ENCODE measurements around the gene TFPI.
"Not testable (repeated sequence)": the region's sequence is repeated elsewhere in the genome, so short reads cannot be mapped to it uniquely, and the experiment has no call there.

Gene TFPI

DNA sequence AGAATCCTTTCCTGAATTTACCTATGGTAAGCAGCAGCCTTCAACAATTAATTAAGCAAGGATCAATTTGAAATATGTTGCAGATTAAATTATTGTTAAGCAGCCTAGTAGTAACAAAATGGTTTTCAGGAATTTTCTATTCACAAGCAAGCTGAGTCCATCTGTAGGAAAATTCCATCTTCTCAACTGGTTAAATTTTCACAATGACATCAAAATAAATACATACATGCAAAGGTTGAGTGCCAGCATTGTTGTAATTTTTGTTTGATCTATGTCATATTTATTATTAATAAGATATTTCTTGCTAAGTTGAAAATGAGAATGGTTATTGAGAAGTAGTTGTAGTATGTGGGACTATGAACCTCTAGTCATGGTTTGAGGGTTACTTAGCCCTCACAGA, 15.3 kb upstream of the TFPI start:
- no peak overlapping the region for H3K4me3 Mint-ChIP-seq
- no peaks in the 10 kb centered on the region for H3K9me3 Mint-ChIP-seq
- no peak overlapping the region for H3K27ac Mint-ChIP-seq
- no peaks in the 10 kb centered on the region for H3K36me3 Mint-ChIP-seq (ENCODE audit: low read depth)
- peaks cover 14% of the 10 kb centered on the region for H3K27me3 Mint-ChIP-seq (ENCODE audit: low read depth)
- no peaks in the 10 kb centered on the region for H3K4me1 Mint-ChIP-seq (ENCODE audit: low read depth)

GRCh38 chr2:187569042-187569441, 14.8 kb upstream of the TFPI start:
- no peak overlapping the region for H3K4me3 Mint-ChIP-seq
- H3K27ac Mint-ChIP-seq: no peak overlapping the region
- H3K9me3 Mint-ChIP-seq: no peaks in the 10 kb centered on the region
- no peaks in the 10 kb centered on the region for H3K4me1 Mint-ChIP-seq (ENCODE audit: low read depth)
- H3K27me3 Mint-ChIP-seq (ENCODE audit: low read depth): peaks cover 14% of the 10 kb centered on the region
- H3K36me3 Mint-ChIP-seq (ENCODE audit: low read depth): no peaks in the 10 kb centered on the region

GRCh38 chr2:187567126-187567525, 12.9 kb upstream of the TFPI start:
- Mint-ChIP-seq H3K9me3 (no peaks in the 10 kb centered on the region), H3K36me3 (ENCODE audit: low read depth) (no peaks in the 10 kb centered on the region), H3K4me3 (no peak overlapping the region), H3K27me3 (ENCODE audit: low read depth) (peaks cover 14% of the 10 kb centered on the region), H3K27ac (no peak overlapping the region), H3K4me1 (ENCODE audit: low read depth) (no peaks in the 10 kb centered on the region)

- H3K4me3 Mint-ChIP-seq: no peak overlapping the region
- H3K36me3 Mint-ChIP-seq (ENCODE audit: low read depth): no peaks in the 10 kb centered on the region
These were observed 12.5 kb upstream of the TFPI start for GRCh38 chr2:187566712-187567111.

DNA sequence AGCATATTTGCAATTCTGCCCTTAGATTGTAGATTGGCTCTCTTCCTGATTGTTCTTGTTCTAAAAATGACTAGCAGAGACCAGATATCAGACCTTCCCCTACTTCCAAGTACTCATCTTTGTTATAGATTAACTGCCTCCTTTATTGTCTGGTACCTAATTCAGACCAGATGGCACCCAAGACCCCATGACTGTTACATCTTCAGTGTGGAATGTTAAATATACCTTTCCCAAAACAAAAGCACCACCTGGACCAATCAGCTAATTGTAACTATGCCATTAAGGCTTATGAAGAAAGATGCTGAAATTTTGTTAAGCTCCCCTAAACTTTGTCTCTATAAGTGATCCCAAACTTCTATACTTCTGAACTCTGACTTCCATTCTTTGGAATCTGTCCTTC, 12.0 kb upstream of the TFPI start:
- Mint-ChIP-seq H3K27me3 (ENCODE audit: low read depth) (peaks cover 14% of the 10 kb centered on the region), H3K27ac (no peak overlapping the region), H3K4me3 (no peak overlapping the region), H3K4me1 (ENCODE audit: low read depth) (no peaks in the 10 kb centered on the region), H3K36me3 (ENCODE audit: low read depth) (no peaks in the 10 kb centered on the region), H3K9me3 (no peaks in the 10 kb centered on the region)

More at GRCh38 chr2:187566712-187567111, 12.5 kb upstream of the TFPI start:
- Mint-ChIP-seq H3K9me3 (no peaks in the 10 kb centered on the region), H3K27ac (no peak overlapping the region), H3K27me3 (ENCODE audit: low read depth) (peaks cover 14% of the 10 kb centered on the region), H3K4me1 (ENCODE audit: low read depth) (no peaks in the 10 kb centered on the region)

DNA sequence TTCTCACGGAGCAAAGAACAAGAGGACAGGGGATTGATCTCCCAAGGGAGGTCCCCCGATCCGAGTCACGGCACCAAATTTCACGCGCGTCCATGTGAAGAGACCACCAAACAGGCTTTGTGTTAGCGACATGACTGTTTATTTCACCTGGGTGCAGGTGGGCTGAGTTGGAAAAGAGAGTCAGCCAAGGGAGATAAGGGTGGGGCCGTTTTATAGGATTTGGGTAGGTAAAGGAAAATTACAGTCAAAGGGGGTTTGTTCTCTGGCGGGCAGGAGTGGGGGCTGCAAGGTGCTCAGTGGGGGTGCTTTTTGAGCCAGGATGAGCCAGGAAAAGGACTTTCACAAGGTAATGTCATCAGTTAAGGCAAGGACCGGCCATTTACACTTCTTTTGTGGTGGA, 11.4 kb upstream of the TFPI start:
- H3K9me3 Mint-ChIP-seq; H3K36me3 Mint-ChIP-seq (ENCODE audit: low read depth); H3K27ac Mint-ChIP-seq; H3K4me1 Mint-ChIP-seq (ENCODE audit: low read depth); H3K4me3 Mint-ChIP-seq: not testable (repeated sequence)
- peaks cover 14% of the 10 kb centered on the region for H3K27me3 Mint-ChIP-seq (ENCODE audit: low read depth)

GRCh38 chr2:187556493-187556892, 2.3 kb upstream of the TFPI start:
- not testable (repeated sequence) for H3K27me3 Mint-ChIP-seq (ENCODE audit: low read depth); H3K4me1 Mint-ChIP-seq (ENCODE audit: low read depth); H3K4me3 Mint-ChIP-seq; H3K27ac Mint-ChIP-seq; H3K36me3 Mint-ChIP-seq (ENCODE audit: low read depth); H3K9me3 Mint-ChIP-seq

DNA sequence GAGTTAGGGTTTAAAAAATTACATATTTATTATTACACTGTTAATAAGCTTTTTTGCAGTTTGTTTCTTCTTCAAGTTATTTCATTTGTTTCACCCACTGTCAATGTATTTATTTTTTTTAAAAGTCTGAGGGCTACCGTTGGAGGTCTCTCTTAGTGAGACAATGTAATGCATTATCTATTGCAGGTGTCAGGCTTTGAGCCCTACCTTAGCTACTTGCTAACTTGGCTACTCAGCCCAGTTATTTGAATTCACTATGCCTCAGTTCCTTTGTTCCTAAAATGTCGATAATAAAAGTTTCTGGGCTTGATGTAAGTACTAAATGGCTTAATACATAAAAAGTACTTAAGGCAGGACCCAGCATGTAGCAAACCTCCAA, 458 bp upstream of the TFPI start:
- no peak overlapping the region for H3K27ac Mint-ChIP-seq
- H3K4me3 Mint-ChIP-seq: no peak overlapping the region
- peaks cover 4% of the 10 kb centered on the region for H3K9me3 Mint-ChIP-seq
- no peaks in the 10 kb centered on the region for H3K36me3 Mint-ChIP-seq (ENCODE audit: low read depth)
- no peaks in the 10 kb centered on the region for H3K27me3 Mint-ChIP-seq (ENCODE audit: low read depth)
- peaks cover 8% of the 10 kb centered on the region for H3K4me1 Mint-ChIP-seq (ENCODE audit: low read depth)

DNA sequence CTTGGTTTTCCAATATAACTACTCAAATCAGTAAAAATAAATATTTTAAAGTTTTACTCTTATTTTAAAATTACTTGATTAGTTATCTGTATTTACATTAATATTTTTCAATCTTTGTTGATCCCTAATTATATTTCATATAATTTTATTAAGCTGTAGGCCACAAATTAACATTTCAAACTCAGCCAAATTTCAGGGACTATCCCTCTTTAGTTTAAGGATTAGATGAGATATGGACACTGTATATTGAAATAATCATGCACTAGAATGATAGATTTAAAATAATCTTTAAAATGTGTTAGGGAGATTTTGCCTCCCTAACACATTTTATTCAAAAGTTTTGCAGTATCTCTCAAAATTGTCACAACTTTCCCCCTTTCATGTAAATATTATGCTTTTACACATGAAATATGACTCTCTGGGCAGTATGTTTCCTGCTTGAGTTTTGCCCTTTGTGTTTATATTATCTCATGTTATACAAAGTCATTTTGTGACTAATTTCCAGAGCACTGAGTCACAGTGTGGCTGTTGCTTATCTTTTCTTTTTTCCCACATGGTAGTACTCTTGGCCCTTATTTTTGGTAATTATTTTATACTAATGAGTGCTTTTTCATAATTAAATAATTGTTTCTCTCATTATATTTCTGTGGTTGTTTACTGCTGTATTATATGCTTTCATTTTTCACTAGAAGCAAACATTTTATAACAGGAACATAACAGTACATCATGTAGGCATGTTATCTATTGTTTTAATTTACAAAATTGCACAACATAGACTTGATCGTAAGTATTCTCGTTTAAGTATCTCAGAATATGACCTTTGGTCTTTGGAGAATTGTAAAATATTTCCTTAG, 1.2 kb downstream of the TFPI start:
- H3K27ac Mint-ChIP-seq: no peak overlapping the region

DNA sequence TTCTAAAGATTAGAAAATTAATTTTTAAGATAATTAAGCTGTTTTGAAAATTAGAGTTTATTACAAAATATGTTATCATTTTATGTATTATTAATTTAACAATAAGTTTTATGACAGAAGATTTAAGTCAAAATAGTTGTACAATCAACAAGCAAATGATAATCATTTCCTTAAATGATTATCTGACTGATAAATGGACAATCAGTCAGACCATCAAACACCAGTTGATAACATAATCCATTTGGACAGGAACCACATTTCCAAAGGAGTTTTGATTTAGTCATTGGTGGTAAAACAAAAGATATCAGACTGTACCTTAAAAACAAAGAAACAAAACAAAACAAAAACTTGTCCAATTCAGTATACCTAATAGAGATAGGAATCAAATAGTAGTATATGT, 1.9 kb downstream of the TFPI start:
- H3K27ac Mint-ChIP-seq: no peak overlapping the region
- H3K9me3 Mint-ChIP-seq: peaks cover 4% of the 10 kb centered on the region
- peaks cover 13% of the 10 kb centered on the region for H3K27me3 Mint-ChIP-seq (ENCODE audit: low read depth)
- H3K36me3 Mint-ChIP-seq (ENCODE audit: low read depth): no peaks in the 10 kb centered on the region
- H3K4me3 Mint-ChIP-seq: no peak overlapping the region
- H3K4me1 Mint-ChIP-seq (ENCODE audit: low read depth): peaks cover 8% of the 10 kb centered on the region

More for the DNA sequence above, 1.2 kb downstream of the TFPI start:
- no peaks in the 10 kb centered on the region for H3K36me3 Mint-ChIP-seq (ENCODE audit: low read depth)
- peaks cover 8% of the 10 kb centered on the region for H3K4me1 Mint-ChIP-seq (ENCODE audit: low read depth)
- H3K9me3 Mint-ChIP-seq: peaks cover 4% of the 10 kb centered on the region
- H3K27me3 Mint-ChIP-seq (ENCODE audit: low read depth): peaks cover 12% of the 10 kb centered on the region
- H3K4me3 Mint-ChIP-seq: no peak overlapping the region

DNA sequence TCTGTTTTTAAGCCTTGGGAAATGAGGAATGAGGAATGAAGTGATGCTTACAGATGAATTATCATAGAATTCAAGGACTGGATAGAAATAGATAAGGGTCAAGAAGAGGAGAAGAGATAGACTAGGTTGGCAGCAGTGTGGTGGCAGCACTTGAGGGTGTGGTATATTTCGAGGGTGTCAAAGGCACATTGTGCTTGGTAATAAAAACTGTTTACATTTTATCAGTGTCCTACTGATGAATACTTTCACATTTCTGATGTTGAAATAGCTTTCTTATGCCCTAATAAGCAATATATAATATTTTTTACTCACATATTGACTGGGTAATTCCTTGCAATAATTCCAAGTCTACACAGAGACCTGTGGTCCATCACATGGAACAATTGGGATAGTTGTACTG, 3.4 kb downstream of the TFPI start:
- Mint-ChIP-seq H3K27me3 (ENCODE audit: low read depth) (peaks cover 16% of the 10 kb centered on the region), H3K4me3 (no peak overlapping the region), H3K9me3 (peaks cover 4% of the 10 kb centered on the region), H3K4me1 (ENCODE audit: low read depth) (peaks cover 8% of the 10 kb centered on the region), H3K36me3 (ENCODE audit: low read depth) (no peaks in the 10 kb centered on the region), H3K27ac (no peak overlapping the region)

- no peak overlapping the region for H3K4me3 Mint-ChIP-seq
- no peaks in the 10 kb centered on the region for H3K36me3 Mint-ChIP-seq (ENCODE audit: low read depth)
- peaks cover 8% of the 10 kb centered on the region for H3K4me1 Mint-ChIP-seq (ENCODE audit: low read depth)
These were observed 4.2 kb downstream of the TFPI start for GRCh38 chr2:187549951-187550555.

DNA sequence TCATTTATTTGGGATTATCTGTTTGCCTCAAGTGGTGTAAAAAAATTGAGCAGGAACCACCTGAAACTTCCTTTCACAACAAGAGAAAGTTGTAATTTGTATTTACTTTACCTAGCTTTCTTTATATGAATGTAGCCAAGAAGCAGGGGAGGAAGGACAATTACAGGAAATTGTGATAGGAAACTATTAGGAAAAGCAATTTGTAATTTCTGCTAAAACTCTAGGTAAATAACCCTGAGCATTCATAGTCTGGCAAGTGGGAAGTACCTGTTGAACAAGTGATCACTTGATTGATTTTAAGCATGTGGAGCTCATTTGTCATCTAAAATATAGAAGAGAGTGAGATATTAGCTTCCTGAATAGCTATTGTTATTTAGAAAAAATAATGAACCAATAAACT, 5.0 kb downstream of the TFPI start:
- Mint-ChIP-seq H3K4me1 (ENCODE audit: low read depth) (peaks cover 6% of the 10 kb centered on the region), H3K9me3 (no peaks in the 10 kb centered on the region), H3K4me3 (no peak overlapping the region), H3K27me3 (ENCODE audit: low read depth) (peaks cover 16% of the 10 kb centered on the region), H3K27ac (no peak overlapping the region), H3K36me3 (ENCODE audit: low read depth) (no peaks in the 10 kb centered on the region)

More at GRCh38 chr2:187549951-187550555, 4.2 kb downstream of the TFPI start:
- no peaks in the 10 kb centered on the region for H3K9me3 Mint-ChIP-seq
- H3K27me3 Mint-ChIP-seq (ENCODE audit: low read depth): peaks cover 16% of the 10 kb centered on the region
- H3K27ac Mint-ChIP-seq: no peak overlapping the region

DNA sequence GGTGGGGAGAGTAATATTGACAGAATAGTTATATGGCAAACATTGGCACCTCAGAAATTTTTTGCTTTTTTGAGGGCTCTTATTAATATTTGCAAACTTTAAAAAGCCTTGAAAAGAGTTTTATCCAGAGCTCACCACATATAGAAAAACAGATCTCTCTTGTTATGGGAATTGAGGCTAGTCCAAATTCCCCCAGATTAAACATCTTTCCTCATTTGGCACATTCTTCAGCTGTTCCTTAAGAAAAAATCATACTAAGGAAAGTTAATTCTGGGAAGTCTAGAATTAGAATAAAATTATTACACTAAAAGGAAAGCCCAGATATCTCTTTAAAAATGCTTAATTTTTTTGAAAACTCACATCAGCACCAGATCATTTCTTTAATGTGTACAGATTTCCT, 5.6 kb downstream of the TFPI start:
- no peak overlapping the region for H3K27ac Mint-ChIP-seq
- H3K27me3 Mint-ChIP-seq (ENCODE audit: low read depth): peaks cover 16% of the 10 kb centered on the region
- peaks cover 3% of the 10 kb centered on the region for H3K4me1 Mint-ChIP-seq (ENCODE audit: low read depth)
- H3K4me3 Mint-ChIP-seq: no peak overlapping the region
- H3K36me3 Mint-ChIP-seq (ENCODE audit: low read depth): no peaks in the 10 kb centered on the region
- H3K9me3 Mint-ChIP-seq: no peaks in the 10 kb centered on the region

DNA sequence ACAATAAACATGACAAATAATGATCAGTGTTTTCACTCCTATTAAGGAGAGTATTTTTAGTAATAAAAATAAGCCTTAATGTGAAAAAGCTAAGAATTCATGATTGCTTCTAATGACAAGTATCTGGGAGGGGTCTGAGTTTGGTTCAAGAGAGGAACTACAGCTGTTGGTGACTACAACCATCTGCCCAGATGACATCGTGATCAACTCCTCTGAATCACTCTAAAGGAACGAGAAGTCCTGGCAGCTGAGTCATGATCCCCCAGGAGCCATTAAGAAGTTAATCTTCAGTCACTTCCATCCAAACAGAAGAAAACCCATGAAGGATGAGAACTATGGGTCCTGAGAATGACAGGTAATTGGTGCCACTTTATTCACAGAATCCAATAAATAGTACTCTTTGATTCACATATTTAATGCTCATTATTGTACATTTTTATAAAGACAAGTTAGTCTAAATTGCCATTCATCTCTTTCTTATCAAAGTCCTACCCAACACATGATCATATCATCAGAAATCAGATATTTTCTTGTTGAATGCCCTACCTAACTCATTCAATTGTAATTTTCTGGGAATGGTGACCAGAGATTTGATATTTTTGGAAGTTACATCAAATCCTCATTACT, 6.8 kb downstream of the TFPI start:
- peaks cover 16% of the 10 kb centered on the region for H3K27me3 Mint-ChIP-seq (ENCODE audit: low read depth)
- no peak overlapping the region for H3K4me3 Mint-ChIP-seq
- H3K4me1 Mint-ChIP-seq (ENCODE audit: low read depth): no peaks in the 10 kb centered on the region

More for the DNA sequence above, 6.8 kb downstream of the TFPI start:
- H3K27ac Mint-ChIP-seq: no peak overlapping the region
- H3K36me3 Mint-ChIP-seq (ENCODE audit: low read depth): no peaks in the 10 kb centered on the region
- H3K9me3 Mint-ChIP-seq: no peaks in the 10 kb centered on the region

All from T-helper 1 cell treated with Interleukin-12 subunit alpha and Interleukin-12 subunit beta and Interleukin-4 antibody, amounts not matched to agents 30 μg/mL and 1 μg/mL, for 36 hours (primary cell).